Esophagus squamous epithelium (tissue), 5 donors: ENCODE results near the gene BBOX1. TPM values are rescaled to one million over a fixed set of nuclear protein-coding genes. Genes with fewer than 3 reads are reported as not detected.
A peak's percentile ranks its signal among the peaks of the same experiment; 100 is the strongest.

Experiments
- DNase-seq: peaks from one replicate; lab custom pipeline; 2025; lab: John Stamatoyannopoulos, UW
- H3K27ac ChIP-seq, 4 donors: fragments of 200-600 bp; sonication (generic); one replicate each; pipeline ENCODE4 v1.5.1; 2016 to 2019; ENCODE audit warnings: mild to moderate bottlenecking in 1 of 4
- H3K27me3 ChIP-seq, 4 donors: fragments of 200-600 bp; sonication (generic); 1 replicate in 3 of 4; 2 replicates in 1 of 4; pipeline versions ENCODE4 v1.5.1 to v1.6.0; 2017 to 2021; ENCODE audit warnings: antibody characterized with exemption in 1 of 4
- H3K36me3 ChIP-seq, 3 donors: fragments of 200-600 bp; sonication (generic); one replicate each; pipeline ENCODE4 v1.5.1; 2016 to 2019
- H3K4me1 ChIP-seq, 3 donors: fragments of 200-600 bp; sonication (generic); one replicate each; pipeline ENCODE4 v1.5.1; 2017 to 2019
- H3K4me3 ChIP-seq, 4 donors: fragments of 200-600 bp; sonication (generic); 1 replicate in 3 of 4; 2 replicates in 1 of 4; pipeline ENCODE4 v1.5.1; 2016 to 2019; ENCODE audit warnings: mild to moderate bottlenecking in 2 of 4, moderate library complexity in 1 of 4
- H3K9me3 ChIP-seq, 3 donors: fragments of 200-600 bp; sonication (generic); one replicate each; pipeline ENCODE4 v1.5.1; 2016 to 2019
- CTCF ChIP-seq, 6 experiments: fragments of 450-650 bp in 4 of 6; fragments of 200-600 bp in 2 of 6; sonication (generic) in 2 of 6; IDR thresholded peaks; one replicate each; pipeline ENCODE4 v1.5.1; 2016 to 2019; ENCODE audit warnings: antibody characterized with exemption in 6 of 6, mild to moderate bottlenecking in 4 of 6, moderate library complexity in 4 of 6
- POLR2A ChIP-seq, 4 donors: fragments of 450-650 bp; IDR thresholded peaks; one replicate each; pipeline ENCODE4 v1.6.1; 2017; ENCODE audit warnings: antibody characterized with exemption in 4 of 4, mild to moderate bottlenecking in 4 of 4, moderate library complexity in 3 of 4
- WGBS, 2 donors: methylation state at CpG; one replicate each; pipeline ENCODE4 v1.1.5; 2018; 5-methylcytosine and 5-hydroxymethylcytosine counted together
- intact Hi-C: fragments of 100-400 bp; cut with DNase I; formaldehyde crosslinking; loops from one replicate; pipeline ENCODE4 v1.15.0; 2022
- total RNA-seq, 4 donors: library from RNA; depleted of rRNA; stranded (reverse); fragments of >200 nt; gene quantifications; one replicate each; pipeline ENCODE4 v1.1.0, GENCODE V29; 2016
- donor health status: DM: yes; HTN: yes; CAD: no.

BBOX1 gene
- total RNA-seq, 4 donors from 2014 or later: 6.0 to 25.9 (median 14.0) TPM

- Histone ChIP-seq H3K9me3 (no peaks in the 10 kb centered on the region), H3K4me3 (no peak overlapping the region), H3K4me1 (peaks cover 0 to 32% (median 4%) of the 10 kb centered on the region in 3 donors), H3K27me3 (no peaks in the 10 kb centered on the region), H3K36me3 (no peaks in the 10 kb centered on the region), H3K27ac (no peak overlapping the region)
- no peak for DNase-seq
- 82 to 84% methylated on average over 4 of the region's 4 CpGs for WGBS, 2 donors
- TF ChIP-seq CTCF (IDR thresholded peaks at IDR 0.05) (no peak), POLR2A (IDR thresholded peaks at IDR 0.05) (no peak)
- intact Hi-C loops: no loop called here
Measured at GRCh38 chr11:27108809-27109208, 68.2 kb downstream of the BBOX1 start.

GRCh38 chr11:27111896-27112295 lies 71.3 kb downstream of the BBOX1 start:
- no peak overlapping the region for H3K4me3 ChIP-seq
- intact Hi-C loops: no loop called here
- no peak for DNase-seq
- H3K9me3 ChIP-seq: no peaks in the 10 kb centered on the region
- WGBS, 2 donors: 31 to 33% methylated on average over 2 of the region's 2 CpGs
- H3K27ac ChIP-seq: peak overlapping the region in 1 of 4 donors; percentile 46
- peaks cover 0 to 44% (median 4%) of the 10 kb centered on the region in 3 donors for H3K4me1 ChIP-seq
- TF ChIP-seq CTCF (IDR thresholded peaks at IDR 0.05): no peak
- no peak for TF ChIP-seq POLR2A (IDR thresholded peaks at IDR 0.05)
- no peaks in the 10 kb centered on the region for H3K36me3 ChIP-seq
- no peaks in the 10 kb centered on the region for H3K27me3 ChIP-seq

GRCh38 chr11:27112946-27113345 lies 72.3 kb downstream of the BBOX1 start:
- H3K9me3 ChIP-seq: no peaks in the 10 kb centered on the region
- H3K27ac ChIP-seq: no peak overlapping the region
- H3K27me3 ChIP-seq: no peaks in the 10 kb centered on the region
- intact Hi-C loops: no loop called here
- peaks cover 0 to 36% (median 4%) of the 10 kb centered on the region in 3 donors for H3K4me1 ChIP-seq
- 87 to 100% methylated on average over 1 of the region's 1 CpG for WGBS, 2 donors
- DNase-seq: no peak
- H3K36me3 ChIP-seq: no peaks in the 10 kb centered on the region
- no peak overlapping the region for H3K4me3 ChIP-seq
- TF ChIP-seq POLR2A (IDR thresholded peaks at IDR 0.05): no peak
- no peak for TF ChIP-seq CTCF (IDR thresholded peaks at IDR 0.05)

GRCh38 chr11:27115051-27115650 lies 74.5 kb downstream of the BBOX1 start:
- DNase-seq: no peak
- Histone ChIP-seq H3K4me3 (no peak overlapping the region), H3K27me3 (no peaks in the 10 kb centered on the region), H3K36me3 (no peaks in the 10 kb centered on the region), H3K4me1 (peaks cover 0 to 36% (median 4%) of the 10 kb centered on the region in 3 donors), H3K9me3 (no peaks in the 10 kb centered on the region), H3K27ac (no peak overlapping the region)
- no peak for TF ChIP-seq CTCF (IDR thresholded peaks at IDR 0.05)
- TF ChIP-seq POLR2A (IDR thresholded peaks at IDR 0.05): no peak
- intact Hi-C loops: no loop called here
- 37 to 45% methylated on average over 3 of the region's 3 CpGs for WGBS, 2 donors

- WGBS, 2 donors: 75 to 95% methylated on average over 1 of the region's 1 CpG
- Histone ChIP-seq H3K27ac (no peak overlapping the region), H3K9me3 (no peaks in the 10 kb centered on the region), H3K4me1 (peaks cover 0 to 30% (median 4%) of the 10 kb centered on the region in 3 donors), H3K4me3 (no peak overlapping the region), H3K36me3 (no peaks in the 10 kb centered on the region), H3K27me3 (no peaks in the 10 kb centered on the region)
- TF ChIP-seq POLR2A (IDR thresholded peaks at IDR 0.05) (no peak), CTCF (IDR thresholded peaks at IDR 0.05) (no peak)
- no peak for DNase-seq
- intact Hi-C loops: no loop called here
Measured at GRCh38 chr11:27116684-27117083, 76.1 kb downstream of the BBOX1 start.
